GM20000 (cell line): ENCODE measurements around the gene CFI.

Experiments used
- DNase-seq: peaks from one replicate; pipeline ENCODE4 v3.0.0; 2012; ENCODE audit warnings: low spot score
- TF ChIP-seq, protein P1 (sequence below): IDR thresholded peaks from 2 replicates; pipeline ENCODE4 v1.5.1; 2012; ENCODE audit warnings: mild to moderate bottlenecking, control low read depth; ENCODE audit errors: extremely low read depth, missing control alignments

The CFI gene

DNA sequence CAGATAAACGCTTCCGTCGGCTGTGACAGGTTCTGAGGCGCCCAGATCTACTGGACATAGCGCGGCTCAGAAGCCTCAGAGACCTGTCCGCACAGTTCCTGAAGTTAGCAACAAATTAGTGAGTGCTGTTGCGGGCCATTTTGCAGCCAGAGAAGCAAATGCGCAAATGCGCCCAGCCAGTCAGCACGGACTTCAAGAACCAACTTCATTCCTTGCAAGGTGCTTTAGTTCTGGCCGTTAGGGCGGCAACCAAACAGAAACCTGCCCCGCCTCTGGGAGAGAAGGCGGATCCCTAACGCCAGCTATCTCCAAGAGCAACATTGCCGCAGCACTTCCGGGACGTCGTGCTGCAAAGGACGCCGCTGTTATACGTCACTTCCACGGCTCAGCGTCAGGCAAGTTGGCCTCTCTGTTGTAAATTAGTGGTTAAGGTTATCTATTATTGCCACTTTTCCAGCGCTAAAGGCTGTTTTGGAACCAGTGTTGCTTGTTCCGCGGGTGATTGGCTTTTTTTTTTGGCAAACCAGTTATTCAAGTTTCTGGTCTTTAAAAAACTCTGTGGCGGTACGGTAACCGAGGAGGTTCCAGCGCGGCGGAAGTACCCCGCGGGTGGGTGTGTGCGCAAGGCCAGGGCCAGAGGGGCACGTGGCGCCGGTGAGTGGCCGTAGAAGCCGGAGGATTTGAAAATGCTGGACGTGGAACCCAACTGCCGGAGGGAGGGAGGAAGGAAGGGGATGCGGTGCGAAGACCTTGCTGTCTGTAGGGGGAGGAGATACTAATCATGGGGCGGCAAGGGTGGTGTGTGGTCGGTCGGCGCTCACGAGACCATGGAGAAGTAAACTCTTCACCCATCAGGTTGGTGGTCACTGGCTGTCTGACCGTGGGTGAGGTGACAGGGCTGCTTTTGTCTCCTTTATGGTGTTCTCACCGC, 13.6 kb upstream of the CFI start, which contains the start of gene GAR1:
Gene GAR1, plus strand, starts transcription at position 612 of the 931 bp plus-strand sequence. CDS start 403 bp downstream, outside the sequence.
- TF ChIP-seq, protein P1, sequence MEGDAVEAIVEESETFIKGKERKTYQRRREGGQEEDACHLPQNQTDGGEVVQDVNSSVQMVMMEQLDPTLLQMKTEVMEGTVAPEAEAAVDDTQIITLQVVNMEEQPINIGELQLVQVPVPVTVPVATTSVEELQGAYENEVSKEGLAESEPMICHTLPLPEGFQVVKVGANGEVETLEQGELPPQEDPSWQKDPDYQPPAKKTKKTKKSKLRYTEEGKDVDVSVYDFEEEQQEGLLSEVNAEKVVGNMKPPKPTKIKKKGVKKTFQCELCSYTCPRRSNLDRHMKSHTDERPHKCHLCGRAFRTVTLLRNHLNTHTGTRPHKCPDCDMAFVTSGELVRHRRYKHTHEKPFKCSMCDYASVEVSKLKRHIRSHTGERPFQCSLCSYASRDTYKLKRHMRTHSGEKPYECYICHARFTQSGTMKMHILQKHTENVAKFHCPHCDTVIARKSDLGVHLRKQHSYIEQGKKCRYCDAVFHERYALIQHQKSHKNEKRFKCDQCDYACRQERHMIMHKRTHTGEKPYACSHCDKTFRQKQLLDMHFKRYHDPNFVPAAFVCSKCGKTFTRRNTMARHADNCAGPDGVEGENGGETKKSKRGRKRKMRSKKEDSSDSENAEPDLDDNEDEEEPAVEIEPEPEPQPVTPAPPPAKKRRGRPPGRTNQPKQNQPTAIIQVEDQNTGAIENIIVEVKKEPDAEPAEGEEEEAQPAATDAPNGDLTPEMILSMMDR = no peak

DNA sequence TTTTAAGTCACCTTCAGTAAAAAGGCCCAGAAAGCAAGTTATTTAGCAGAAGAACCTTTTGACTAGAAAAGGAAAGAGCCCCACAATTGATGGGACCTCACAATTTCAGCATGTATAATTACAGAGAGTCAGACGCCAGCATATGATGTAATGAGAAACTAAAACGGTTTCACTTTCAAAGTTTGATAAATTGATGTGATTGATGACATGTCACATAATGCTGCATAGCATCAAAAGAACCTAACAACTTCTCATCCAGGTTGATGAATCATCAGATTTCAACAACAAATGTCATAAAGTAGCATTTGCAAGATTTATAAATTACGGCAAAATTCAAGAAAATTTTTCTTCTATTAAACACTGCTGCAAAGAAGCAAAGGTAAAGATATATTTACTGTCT, 9.9 kb upstream of the CFI start:
- TF ChIP-seq, protein P1 = no peak
- no peak for DNase-seq

More for the DNA sequence above, 13.6 kb upstream of the CFI start, which contains the start of gene GAR1:
- peak; percentile 89 for DNase-seq

DNA sequence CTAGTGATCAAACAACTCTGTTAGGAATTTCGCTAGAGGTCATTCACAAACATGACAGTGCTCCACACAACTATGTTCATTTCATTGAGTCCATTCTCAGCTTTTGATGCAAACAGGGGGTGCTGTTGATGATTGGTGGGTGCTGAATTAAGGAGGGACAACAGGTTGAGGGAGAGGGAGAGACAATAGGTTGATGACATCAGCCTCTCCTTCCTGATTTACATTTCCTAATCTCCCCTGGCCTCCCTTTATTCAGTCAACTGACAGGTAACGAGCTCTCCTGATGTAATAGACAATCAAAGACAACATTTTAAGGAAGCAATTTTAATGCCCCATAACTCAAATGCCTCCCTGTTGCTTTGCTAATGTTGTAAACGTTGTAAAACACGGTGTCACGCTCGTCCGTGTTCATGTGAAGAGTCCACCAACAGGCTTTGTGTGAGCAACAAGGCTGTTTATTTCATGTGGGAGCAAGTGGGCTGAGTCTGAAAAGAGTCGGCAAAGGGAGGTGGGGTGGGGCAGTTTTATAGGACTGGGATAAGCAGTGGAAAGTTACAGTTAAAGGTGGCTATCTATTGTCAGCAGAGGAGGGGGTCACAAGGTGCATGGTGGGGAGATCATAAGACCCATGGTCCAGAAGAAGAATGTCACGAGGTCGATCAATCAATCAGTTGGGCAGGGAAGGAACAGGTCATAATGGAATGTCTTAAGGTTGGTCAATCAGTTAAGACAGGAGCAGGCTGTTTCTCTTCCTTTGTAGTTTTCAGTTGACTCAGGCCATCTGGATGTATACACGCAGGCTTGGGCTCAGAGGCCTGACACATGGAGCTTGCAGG, 9.0 kb upstream of the CFI start:
- DNase-seq = no peak
- TF ChIP-seq, protein P1 = no peak

DNA sequence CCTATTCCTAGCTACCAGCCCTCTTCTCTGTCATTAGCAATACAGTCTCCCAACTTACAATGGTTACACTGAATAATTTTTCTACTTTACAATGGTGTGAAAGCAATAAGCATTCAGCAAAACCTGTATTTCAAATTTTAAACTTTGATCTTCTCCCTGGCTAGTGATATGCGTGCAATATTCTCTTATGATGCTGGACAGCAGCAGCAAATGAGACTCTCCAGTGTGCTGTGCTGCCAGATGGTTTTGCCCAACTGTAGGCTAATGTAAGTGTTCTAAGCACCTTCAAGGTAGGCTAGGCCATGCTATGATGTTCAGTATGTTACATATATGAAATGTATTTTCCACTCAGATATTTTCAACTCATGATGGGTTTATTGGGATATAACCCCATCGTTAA, 7.9 kb upstream of the CFI start:
- TF ChIP-seq, protein P1 = no peak
- DNase-seq = no peak

DNA sequence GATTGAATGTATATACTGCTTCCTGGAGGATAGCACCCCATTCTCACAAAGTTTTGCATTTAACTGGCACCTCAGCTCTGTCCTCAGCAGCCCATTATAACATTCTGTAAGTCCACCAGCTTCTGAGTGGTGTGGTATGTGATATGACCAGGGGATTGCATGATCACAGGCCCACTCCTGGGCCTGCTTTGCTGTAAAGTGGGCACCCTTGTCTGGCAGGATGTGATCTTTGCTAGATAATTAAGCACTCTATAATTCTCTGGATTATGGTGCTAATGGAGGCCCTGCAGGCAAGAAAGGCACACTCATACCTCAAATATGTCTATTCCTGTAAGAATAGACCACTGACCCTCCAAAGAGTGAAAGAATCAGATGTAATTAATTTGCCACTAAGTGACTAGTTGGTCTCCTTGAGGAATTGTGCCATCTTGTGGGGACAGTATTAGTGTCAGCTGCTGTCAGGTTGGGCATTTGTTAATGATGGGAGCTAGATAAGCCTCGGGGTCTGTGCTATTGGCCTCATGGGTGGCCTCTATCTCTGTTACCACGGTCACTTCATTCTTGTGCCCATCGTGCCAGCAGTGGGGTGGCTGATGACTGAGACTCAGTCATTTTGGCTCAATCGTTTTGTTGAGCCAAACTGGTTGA, 2.2 kb upstream of the CFI start:
- peak; percentile 37 for DNase-seq
- TF ChIP-seq, protein P1 = no peak

DNA sequence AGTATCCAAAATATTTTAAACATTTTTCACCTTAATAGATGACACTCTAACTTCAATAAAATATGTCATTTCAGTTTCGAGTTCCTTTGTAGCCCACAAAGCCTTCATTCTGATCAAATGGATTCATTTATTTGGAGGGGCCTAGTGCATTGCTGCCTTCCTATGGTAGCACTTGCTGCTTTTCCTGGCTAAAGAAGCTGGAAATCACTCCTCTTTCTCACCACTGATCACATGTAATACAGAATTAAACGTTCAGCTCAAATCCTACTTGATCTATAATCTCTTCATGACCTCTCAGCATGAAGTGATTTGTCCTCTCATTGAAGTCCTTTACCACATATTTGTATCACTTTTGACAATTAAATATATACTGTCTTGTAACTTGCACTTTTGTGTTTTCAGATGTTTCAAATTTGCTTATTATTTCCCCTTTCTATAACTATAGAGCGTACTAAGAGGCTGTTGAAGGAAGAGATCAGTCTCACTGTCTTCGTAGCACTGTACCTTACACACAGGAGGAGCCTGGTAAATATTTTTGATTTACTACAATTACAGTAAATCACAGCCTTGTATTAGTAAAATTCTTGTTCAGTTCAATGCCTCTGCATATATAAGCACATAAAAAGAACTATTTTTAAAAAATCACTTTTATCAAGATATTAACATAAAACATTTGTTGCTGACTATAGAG, 555 bp downstream of the CFI start:
- TF ChIP-seq, protein P1 = no peak
- DNase-seq = no peak
